WTC11 (cell line): Measurements from ENCODE around the gene SCD.

Experiments used
- GABPB1 ChIP-seq: sonication (generic); formaldehyde crosslinking; IDR thresholded peaks from 2 replicates; pipeline ENCODE4 v1.8.1; 2023; ENCODE audit warnings: mild to moderate bottlenecking, missing genetic modification reagents
- SMAD3 ChIP-seq: sonication (generic); formaldehyde crosslinking; IDR thresholded peaks from 2 replicates; pipeline ENCODE4 v1.8.0; 2022; ENCODE audit warnings: missing genetic modification reagents, mild to moderate bottlenecking, borderline replicate concordance
- TF ChIP-seq, protein P1 (sequence below): fragments of 200-600 bp; IDR thresholded peaks from 2 replicates; pipeline ENCODE4 v1.8.0; 2022; ENCODE audit warnings: antibody characterized with exemption
- TF ChIP-seq, protein P2 (sequence below): sonication (generic); formaldehyde crosslinking; conservative IDR thresholded peaks from 2 replicates; pipeline ENCODE4 v1.8.1; 2022; ENCODE audit warnings: mild to moderate bottlenecking, missing genetic modification reagents
- TF ChIP-seq, protein P3 (sequence below): sonication (generic); formaldehyde crosslinking; IDR thresholded peaks from 2 replicates; pipeline ENCODE4 v1.8.1; 2023; ENCODE audit warnings: mild to moderate bottlenecking, missing genetic modification reagents, moderate library complexity
- TF ChIP-seq, protein P4 (sequence below): fragments of 250-450 bp; sonication (Bioruptor Pico); IDR thresholded peaks from 2 replicates; pipeline ENCODE4 v2.1.2; 2022; ENCODE audit warnings: mild to moderate bottlenecking, moderate library complexity

DNA sequence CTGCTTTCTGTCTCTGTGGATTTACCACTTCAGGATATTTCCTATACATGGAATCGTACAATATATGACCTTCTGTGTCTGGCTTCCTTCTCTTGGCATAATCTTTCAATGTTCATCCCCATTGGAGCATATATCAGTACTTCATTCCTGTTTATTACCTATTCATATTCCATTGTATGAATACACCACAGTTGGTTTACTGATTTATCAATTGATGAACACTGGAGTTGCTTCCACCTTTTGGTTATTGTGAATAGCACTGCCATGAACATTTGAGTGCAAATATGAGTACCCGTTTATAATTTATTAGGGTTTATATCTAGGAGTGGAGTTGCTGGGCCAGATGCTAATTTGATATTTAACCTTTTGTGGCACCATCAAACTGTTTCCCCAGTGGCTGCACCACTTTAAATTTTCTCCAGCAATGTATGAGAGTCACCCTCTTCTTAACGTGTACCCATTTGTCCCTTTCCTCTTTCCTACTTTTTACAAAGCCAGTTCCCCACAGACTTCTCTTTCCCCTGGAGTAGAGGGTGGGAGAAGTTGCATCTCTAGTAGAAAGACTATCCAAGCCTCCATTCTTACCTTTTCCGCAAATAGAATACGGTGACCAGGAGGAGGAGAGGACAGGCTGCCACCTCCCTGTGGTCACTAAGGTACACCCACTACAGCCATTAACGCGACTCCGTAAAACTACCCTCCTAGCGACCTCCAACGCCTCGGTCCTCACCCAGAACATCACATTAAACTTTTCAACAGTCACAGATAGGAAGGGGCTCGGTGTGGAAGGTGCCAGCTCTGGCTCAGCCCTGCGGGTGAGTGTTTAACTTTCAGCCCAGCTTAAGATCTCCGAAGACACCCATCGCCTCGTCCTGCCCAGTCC, 25.6 kb downstream of the SCD start:
- TF ChIP-seq, protein P1, sequence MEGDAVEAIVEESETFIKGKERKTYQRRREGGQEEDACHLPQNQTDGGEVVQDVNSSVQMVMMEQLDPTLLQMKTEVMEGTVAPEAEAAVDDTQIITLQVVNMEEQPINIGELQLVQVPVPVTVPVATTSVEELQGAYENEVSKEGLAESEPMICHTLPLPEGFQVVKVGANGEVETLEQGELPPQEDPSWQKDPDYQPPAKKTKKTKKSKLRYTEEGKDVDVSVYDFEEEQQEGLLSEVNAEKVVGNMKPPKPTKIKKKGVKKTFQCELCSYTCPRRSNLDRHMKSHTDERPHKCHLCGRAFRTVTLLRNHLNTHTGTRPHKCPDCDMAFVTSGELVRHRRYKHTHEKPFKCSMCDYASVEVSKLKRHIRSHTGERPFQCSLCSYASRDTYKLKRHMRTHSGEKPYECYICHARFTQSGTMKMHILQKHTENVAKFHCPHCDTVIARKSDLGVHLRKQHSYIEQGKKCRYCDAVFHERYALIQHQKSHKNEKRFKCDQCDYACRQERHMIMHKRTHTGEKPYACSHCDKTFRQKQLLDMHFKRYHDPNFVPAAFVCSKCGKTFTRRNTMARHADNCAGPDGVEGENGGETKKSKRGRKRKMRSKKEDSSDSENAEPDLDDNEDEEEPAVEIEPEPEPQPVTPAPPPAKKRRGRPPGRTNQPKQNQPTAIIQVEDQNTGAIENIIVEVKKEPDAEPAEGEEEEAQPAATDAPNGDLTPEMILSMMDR = no peak
- TF ChIP-seq, protein P2, sequence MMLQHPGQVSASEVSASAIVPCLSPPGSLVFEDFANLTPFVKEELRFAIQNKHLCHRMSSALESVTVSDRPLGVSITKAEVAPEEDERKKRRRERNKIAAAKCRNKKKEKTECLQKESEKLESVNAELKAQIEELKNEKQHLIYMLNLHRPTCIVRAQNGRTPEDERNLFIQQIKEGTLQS (CRISPR knock-in tag) = no peak
- TF ChIP-seq, protein P3, sequence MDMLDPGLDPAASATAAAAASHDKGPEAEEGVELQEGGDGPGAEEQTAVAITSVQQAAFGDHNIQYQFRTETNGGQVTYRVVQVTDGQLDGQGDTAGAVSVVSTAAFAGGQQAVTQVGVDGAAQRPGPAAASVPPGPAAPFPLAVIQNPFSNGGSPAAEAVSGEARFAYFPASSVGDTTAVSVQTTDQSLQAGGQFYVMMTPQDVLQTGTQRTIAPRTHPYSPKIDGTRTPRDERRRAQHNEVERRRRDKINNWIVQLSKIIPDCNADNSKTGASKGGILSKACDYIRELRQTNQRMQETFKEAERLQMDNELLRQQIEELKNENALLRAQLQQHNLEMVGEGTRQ (CRISPR knock-in tag) = no peak
- TF ChIP-seq GABPB1 (CRISPR knock-in tag) (no peak), SMAD3 (CRISPR knock-in tag) (no peak)
- TF ChIP-seq, protein P4, sequence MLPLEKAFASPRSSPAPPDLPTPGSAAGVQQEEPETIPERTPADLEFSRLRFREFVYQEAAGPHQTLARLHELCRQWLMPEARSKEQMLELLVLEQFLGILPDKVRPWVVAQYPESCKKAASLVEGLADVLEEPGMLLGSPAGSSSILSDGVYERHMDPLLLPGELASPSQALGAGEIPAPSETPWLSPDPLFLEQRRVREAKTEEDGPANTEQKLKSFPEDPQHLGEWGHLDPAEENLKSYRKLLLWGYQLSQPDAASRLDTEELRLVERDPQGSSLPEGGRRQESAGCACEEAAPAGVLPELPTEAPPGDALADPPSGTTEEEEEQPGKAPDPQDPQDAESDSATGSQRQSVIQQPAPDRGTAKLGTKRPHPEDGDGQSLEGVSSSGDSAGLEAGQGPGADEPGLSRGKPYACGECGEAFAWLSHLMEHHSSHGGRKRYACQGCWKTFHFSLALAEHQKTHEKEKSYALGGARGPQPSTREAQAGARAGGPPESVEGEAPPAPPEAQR (CRISPR knock-in tag) = no peak
